ENCODE data around the gene PSMB7. TPM values are rescaled to one million over a fixed set of nuclear protein-coding genes. Genes with fewer than 3 reads are reported as not detected.

Gene PSMB7
- polyA plus RNA-seq, 1 of the 3 experiments (the other 2 are of a cell fraction) = 357 TPM

- H3K4me3 ChIP-seq (ENCODE audit: low read depth in 2 of 2, low read length in 1 of 2) = no peak overlapping the region
- H3K9me3 ChIP-seq = no peaks in the 10 kb centered on the region
- peaks cover 6 to 19% of the 10 kb centered on the region in 2 experiments; a peak in 2 of 4 replicates for H3K4me1 ChIP-seq (ENCODE audit: control insufficient read depth in 1 of 2, insufficient read depth in 2 of 2, low read depth in 1 of 2, low read length in 1 of 2)
- peaks cover 10 to 16% of the 10 kb centered on the region in 2 experiments for H3K36me3 ChIP-seq (replicated peaks in 1 of 2; ENCODE audit: control insufficient read depth in 1 of 2, insufficient read depth in 2 of 2, low read length in 1 of 2)
- no peaks in the 10 kb centered on the region for H3K9me2 ChIP-seq
- no peaks in the 10 kb centered on the region for H3K27me3 ChIP-seq (ENCODE audit: insufficient read depth)
- no peak for DNase-seq
- H3K9ac ChIP-seq = no peak overlapping the region
- no peak for TF ChIP-seq FOXM1 (IDR thresholded peaks at IDR 0.05; ENCODE audit: low read depth)
- TF ChIP-seq JUND (IDR thresholded peaks at IDR 0.05) = no peak
- no peak for TF ChIP-seq ELF1 (IDR thresholded peaks at IDR 0.05)
- TF ChIP-seq MXI1 (IDR thresholded peaks at IDR 0.05; ENCODE audit: low read depth, low read length) = no peak
- no peak for TF ChIP-seq NFIC (IDR thresholded peaks at IDR 0.05; ENCODE audit: borderline replicate concordance)
- TF ChIP-seq TAF1 (IDR thresholded peaks at IDR 0.05; ENCODE audit: borderline replicate concordance, low read depth, low read length) = no peak
- no peak for TF ChIP-seq USF2 (IDR thresholded peaks at IDR 0.05; ENCODE audit: borderline replicate concordance, low read depth, low read length)
- TF ChIP-seq NRF1 (IDR thresholded peaks at IDR 0.05; ENCODE audit: low read depth, low read length) = no peak
- TF ChIP-seq EZH2phosphoT487 (IDR thresholded peaks at IDR 0.05; ENCODE audit: borderline replicate concordance, low read depth) = no peak
- no peak for TF ChIP-seq RAD21 (IDR thresholded peaks at IDR 0.05; ENCODE audit: low read length)
- no peak for TF ChIP-seq SMC3 (IDR thresholded peaks at IDR 0.05; ENCODE audit: low read depth, low read length)
- TF ChIP-seq EP300 (IDR thresholded peaks at IDR 0.05; ENCODE audit: borderline replicate concordance in 1 of 2, low read depth in 1 of 2, low read length in 1 of 2) = no peak
- 93% methylated on average over 3 of the region's 3 CpGs for WGBS (ENCODE audit: low lambda C conversion rate)
- peaks cover 100% of the 10 kb centered on the region for H3K79me2 ChIP-seq (ENCODE audit: insufficient read depth)
- no peaks in the 10 kb centered on the region for H3F3A ChIP-seq (replicated peaks; ENCODE audit: insufficient read depth)
- CTCF ChIA-PET = interaction anchor here (0.6 to 1.7 kb wide), 3 partner anchors 16 to 25 kb away, joined by 3 read pairs; no protein-coding TSS in a partner anchor
- POLR2A ChIA-PET = no interaction called here
- H4K20me1 ChIP-seq (ENCODE audit: insufficient read depth) = peaks cover 89% of the 10 kb centered on the region
- no peak overlapping the region for H3K27ac ChIP-seq (ENCODE audit: low read depth in 2 of 2, low read length in 1 of 2)
- no peak overlapping the region for H2AFZ ChIP-seq (ENCODE audit: low read depth)
- H3K4me2 ChIP-seq = no peak overlapping the region
Measured at GRCh38 chr9:124368692-124369091, 46.5 kb downstream of the PSMB7 start.

- no peaks in the 10 kb centered on the region for H3K27me3 ChIP-seq (ENCODE audit: insufficient read depth)
- H2AFZ ChIP-seq (ENCODE audit: low read depth) = no peak overlapping the region
- no peak for DNase-seq
- POLR2A ChIA-PET = no interaction called here
- H4K20me1 ChIP-seq (ENCODE audit: insufficient read depth) = peaks cover 87% of the 10 kb centered on the region
- H3K9ac ChIP-seq = no peak overlapping the region
- peaks cover 6 to 19% of the 10 kb centered on the region in 2 experiments; a peak in 3 of 4 replicates for H3K4me1 ChIP-seq (ENCODE audit: control insufficient read depth in 1 of 2, insufficient read depth in 2 of 2, low read depth in 1 of 2, low read length in 1 of 2)
- H3K4me2 ChIP-seq = no peak overlapping the region
- H3K9me3 ChIP-seq = no peaks in the 10 kb centered on the region
- 94% methylated on average over 10 of the region's 10 CpGs for WGBS (ENCODE audit: low lambda C conversion rate)
- CTCF ChIA-PET = interaction anchor here (0.6 to 1.0 kb wide), 2 partner anchors 11 to 215 kb away, joined by 3 read pairs; no protein-coding TSS in a partner anchor
- H3K36me3 ChIP-seq (replicated peaks in 1 of 2; ENCODE audit: control insufficient read depth in 1 of 2, insufficient read depth in 2 of 2, low read length in 1 of 2) = peaks cover 10 to 11% of the 10 kb centered on the region in 2 experiments
- no peak overlapping the region for H3K4me3 ChIP-seq (ENCODE audit: low read depth in 2 of 2, low read length in 1 of 2)
- peaks cover 100% of the 10 kb centered on the region for H3K79me2 ChIP-seq (ENCODE audit: insufficient read depth)
- H3K27ac ChIP-seq (ENCODE audit: low read depth in 2 of 2, low read length in 1 of 2) = no peak overlapping the region
- H3F3A ChIP-seq (replicated peaks; ENCODE audit: insufficient read depth) = no peaks in the 10 kb centered on the region
- no peaks in the 10 kb centered on the region for H3K9me2 ChIP-seq
- TF ChIP-seq SMC3 (IDR thresholded peaks at IDR 0.05; ENCODE audit: low read depth, low read length) = no peak
- no peak for TF ChIP-seq MEF2A (IDR thresholded peaks at IDR 0.05; ENCODE audit: borderline replicate concordance, low read depth)
- TF ChIP-seq YY1 (IDR thresholded peaks at IDR 0.05; ENCODE audit: low read depth) = no peak
- no peak for TF ChIP-seq SIN3A (IDR thresholded peaks at IDR 0.05; ENCODE audit: borderline replicate concordance, low read depth, low read length)
- no peak for TF ChIP-seq TEAD4 (IDR thresholded peaks at IDR 0.05; ENCODE audit: borderline replicate concordance, insufficient read depth)
- no peak for TF ChIP-seq TCF12 (IDR thresholded peaks at IDR 0.05)
- TF ChIP-seq CTCF (IDR thresholded peaks at IDR 0.05) = no peak
- no peak for TF ChIP-seq ELF1 (IDR thresholded peaks at IDR 0.05)
- no peak for TF ChIP-seq RFX5 (IDR thresholded peaks at IDR 0.05; ENCODE audit: low read length)
- TF ChIP-seq ZBTB33 (IDR thresholded peaks at IDR 0.05; ENCODE audit: borderline replicate concordance, low read depth) = no peak
- TF ChIP-seq MAX (IDR thresholded peaks at IDR 0.05; ENCODE audit: low read depth) = no peak
- TF ChIP-seq USF2 (IDR thresholded peaks at IDR 0.05; ENCODE audit: borderline replicate concordance, low read depth, low read length) = no peak
- TF ChIP-seq FOSL2 (IDR thresholded peaks at IDR 0.05; ENCODE audit: borderline replicate concordance, low read depth) = no peak
- no peak for TF ChIP-seq MXI1 (IDR thresholded peaks at IDR 0.05; ENCODE audit: low read depth, low read length)
Measured at GRCh38 chr9:124366476-124367220, 48.6 kb downstream of the PSMB7 start.
